GM21360 (cell line): ENCODE data around the gene RAPH1.
"Not testable (repeated sequence)": the region's sequence is repeated elsewhere in the genome, so short reads cannot be mapped to it uniquely, and the experiment has no call there.

Source experiments
- ATAC-seq: cut with Tn5 transposase; IDR thresholded peaks from one replicate; pipeline ENCODE4 v1.9.1; 2021; ENCODE audit warnings: mild to moderate bottlenecking, moderate library complexity; ENCODE audit not compliant: unreplicated experiment

The RAPH1 gene

GRCh38 chr2:203547356-203547755 lies 12.3 kb upstream of the RAPH1 start:
- no peak for ATAC-seq

- no peak for ATAC-seq
These were observed 9.3 kb upstream of the RAPH1 start for GRCh38 chr2:203544402-203544801.

DNA sequence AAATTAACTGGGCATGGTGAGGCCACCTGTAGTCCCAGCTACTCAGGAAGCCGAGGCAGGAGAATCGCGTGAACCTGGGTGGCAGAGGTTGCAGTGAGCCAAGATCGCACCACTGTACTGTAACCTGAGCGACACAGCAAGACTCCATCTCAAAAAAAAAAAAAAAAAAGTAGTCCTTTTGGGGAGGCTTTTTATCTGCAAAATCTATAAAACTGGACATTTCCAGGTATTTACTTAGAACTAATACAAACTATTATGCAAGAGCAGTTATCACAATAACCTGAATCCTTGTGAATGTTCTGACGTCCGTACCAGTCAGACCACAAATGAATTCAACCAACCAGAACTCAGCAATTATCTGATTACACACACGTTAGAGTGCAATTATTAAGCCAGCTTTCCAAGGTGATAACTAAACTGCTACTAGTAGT lies 8.8 kb upstream of the RAPH1 start:
- no peak for ATAC-seq

DNA sequence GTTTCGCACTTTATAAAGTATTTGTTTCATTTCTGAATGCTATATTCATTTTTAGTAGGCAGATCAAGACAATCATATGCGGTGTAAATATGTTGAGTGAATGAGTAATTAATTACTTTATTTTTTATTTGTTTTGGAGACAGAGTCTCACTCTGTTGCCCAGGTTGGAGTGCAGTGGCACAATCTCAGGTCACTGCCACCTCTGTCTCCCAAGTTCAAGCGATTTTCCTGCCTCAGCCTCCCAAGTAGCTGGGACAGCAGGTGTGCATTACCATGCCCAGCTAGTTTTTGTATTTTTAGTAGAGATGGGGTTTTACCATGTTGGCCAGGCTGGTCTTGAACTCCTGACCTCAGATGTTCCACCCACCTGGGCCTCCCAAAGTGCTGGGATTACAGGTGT lies 5.5 kb upstream of the RAPH1 start:
- not testable (repeated sequence) for ATAC-seq

DNA sequence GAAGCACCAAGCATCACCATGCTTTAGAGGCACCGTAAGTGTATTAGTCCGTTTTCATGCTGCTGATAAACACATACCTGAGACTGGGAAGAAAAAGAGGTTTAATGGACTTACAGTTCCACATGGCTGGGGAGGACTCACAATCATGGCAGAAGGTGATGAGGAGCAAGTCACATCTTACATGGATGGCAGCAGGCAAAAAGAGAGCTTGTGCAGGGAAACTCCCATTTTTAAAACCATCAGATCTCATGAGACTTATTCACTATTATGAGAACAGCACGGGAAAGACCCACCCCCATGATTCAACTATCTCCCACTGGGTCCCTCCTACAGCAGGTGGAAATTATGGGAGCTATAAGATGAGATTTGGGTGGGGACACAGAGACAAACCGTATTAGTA lies 3.1 kb upstream of the RAPH1 start:
- ATAC-seq = not testable (repeated sequence)

DNA sequence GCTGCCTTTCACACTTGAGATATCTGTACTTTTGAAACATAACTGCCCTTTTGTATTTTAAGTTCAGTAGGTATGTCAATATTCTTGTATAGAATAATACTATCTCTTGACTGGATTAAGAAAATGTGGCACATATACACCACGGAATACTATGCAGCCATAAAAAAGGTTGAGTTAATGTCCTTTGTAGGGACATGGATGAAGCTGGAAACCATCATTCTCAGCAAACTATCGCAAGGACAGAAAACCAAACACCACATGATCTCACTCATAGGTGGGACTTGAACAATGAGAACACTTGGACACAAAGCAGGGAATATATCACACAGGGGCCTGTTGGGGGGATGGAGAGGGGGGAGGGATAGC lies 1.5 kb upstream of the RAPH1 start:
- ATAC-seq = not testable (repeated sequence)

DNA sequence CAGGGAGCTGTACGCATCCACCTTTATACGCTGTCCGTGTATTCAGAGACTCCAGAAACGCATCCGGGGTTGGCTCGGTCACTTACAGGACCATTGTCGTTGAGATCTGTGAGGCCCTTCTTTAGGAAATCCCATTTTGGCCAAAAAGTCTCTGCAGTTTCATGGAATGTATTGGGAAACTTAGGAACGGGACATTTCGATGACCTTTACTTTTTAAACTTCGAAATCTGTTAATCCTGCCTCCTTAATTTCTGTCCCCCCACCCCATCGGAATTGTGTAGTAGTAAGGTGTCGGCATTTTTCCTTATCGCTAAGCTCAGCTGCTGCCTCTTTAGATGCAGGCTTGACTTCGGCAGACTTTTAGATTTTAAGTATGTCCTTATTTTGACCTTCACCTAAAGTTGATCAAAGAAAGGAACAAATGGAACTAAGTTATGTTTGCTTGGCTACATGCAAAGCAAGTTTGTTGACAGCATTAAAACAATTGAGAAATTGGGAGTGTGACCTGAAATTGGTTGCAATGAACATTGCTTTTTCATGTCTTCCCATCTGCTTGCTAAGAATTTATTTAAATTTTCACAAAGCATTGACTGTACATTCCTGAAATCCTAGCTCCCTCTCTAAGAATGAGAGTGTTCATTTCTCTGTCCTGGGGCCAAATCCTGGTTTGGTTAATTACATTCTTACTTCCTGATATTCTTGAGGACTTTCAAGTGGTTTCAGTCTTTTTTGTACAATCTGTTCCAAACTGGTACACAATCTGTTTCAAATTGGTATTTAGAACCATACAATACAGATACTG lies 884 bp upstream of the RAPH1 start:
- no peak for ATAC-seq

DNA sequence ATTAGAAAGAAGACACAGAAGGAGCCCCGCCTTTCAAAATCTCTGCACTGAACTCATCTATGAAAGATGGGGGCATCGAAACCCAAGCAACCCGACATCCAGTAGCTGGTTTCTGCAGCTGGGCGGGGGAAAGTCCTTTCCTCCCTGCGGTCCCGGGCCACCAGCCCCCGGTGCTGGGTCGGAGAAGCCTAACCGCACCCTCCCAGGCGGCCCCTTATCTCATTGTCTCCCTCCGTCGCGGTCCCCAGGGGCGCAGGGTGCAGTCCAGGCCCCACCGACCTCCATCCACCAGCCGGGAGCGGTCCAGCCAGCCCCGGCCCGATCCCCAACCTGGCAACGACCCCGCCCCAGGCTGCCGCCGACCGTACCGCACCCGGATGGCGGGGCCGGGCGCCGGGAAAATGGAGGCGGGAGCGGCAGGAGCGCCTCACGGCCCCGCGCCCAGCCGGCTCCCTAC lies 452 bp downstream of the RAPH1 start:
- ATAC-seq = peak; percentile 29

GRCh38 chr2:203533676-203534591 lies 1.2 kb downstream of the RAPH1 start:
- ATAC-seq = no peak

- no peak for ATAC-seq
These were observed 2.0 kb downstream of the RAPH1 start for GRCh38 chr2:203532957-203533658.

- no peak for ATAC-seq
These were observed 7.4 kb downstream of the RAPH1 start for GRCh38 chr2:203527719-203528118.

DNA sequence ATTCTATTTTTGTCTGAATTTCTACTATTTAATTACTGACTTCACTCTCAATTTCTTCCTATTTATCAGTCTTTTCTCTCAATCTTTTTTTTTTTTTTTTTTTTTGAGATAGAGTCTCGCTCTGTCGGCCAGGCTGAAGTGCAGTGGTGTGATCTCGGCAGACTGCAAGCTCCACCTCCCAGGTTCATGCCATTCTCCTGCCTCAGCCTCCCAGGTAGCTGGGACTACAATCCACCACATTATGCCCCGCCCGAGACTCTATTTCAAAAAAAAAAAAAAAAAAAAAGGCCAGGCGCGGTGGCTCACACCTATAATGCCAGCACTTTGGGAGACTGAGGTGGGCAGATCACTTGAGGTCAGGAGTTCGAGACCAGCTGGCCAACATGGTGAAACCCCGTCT lies 21.8 kb downstream of the RAPH1 start:
- not testable (repeated sequence) for ATAC-seq

DNA sequence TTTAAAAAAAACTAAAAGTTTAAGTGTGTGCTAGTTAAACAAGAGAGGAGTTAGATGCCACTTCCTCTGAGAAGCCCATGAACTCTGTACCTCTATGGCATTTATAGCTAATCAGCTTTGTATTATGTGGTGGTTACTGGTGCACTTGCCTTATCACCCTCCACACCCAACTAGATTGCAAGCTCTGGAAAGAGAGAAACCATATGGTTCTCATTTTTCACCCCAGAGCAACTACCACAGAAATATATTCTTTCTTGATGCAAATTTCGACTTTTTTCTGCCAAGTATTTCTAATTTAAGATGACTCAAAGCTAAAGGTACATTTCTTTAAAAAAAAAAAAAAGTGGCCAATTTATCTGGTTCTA lies 24.2 kb downstream of the RAPH1 start:
- no peak for ATAC-seq

GRCh38 chr2:203510256-203510940 lies 24.7 kb downstream of the RAPH1 start:
- ATAC-seq = no peak

GRCh38 chr2:203503460-203503859 lies 31.6 kb downstream of the RAPH1 start:
- ATAC-seq = not testable (repeated sequence)

GRCh38 chr2:203501873-203502272 lies 33.2 kb downstream of the RAPH1 start:
- no peak for ATAC-seq

GRCh38 chr2:203500951-203501350 lies 34.1 kb downstream of the RAPH1 start:
- no peak for ATAC-seq

DNA sequence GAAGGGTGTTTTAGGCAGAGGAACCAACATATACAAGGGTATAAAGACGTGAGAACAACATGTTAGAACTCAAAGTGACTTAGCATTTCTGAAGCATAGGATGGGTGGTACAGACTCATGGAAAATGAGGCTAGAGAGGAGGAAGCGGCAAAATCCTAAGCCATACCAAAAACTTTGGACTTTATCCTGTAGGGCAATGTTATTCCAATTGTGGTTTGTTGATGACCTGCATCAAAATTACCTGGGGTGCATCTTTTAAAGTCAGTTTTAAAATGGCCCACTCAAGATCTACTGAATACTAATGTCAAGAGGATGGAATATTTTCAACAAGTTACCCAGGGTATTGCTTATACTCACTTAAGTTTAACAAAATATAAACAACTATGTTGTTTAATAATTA lies 34.8 kb downstream of the RAPH1 start:
- ATAC-seq = no peak

GRCh38 chr2:203498161-203498560 lies 36.9 kb downstream of the RAPH1 start:
- no peak for ATAC-seq

- ATAC-seq = no peak
These were observed 42.1 kb downstream of the RAPH1 start for GRCh38 chr2:203492965-203493364.

DNA sequence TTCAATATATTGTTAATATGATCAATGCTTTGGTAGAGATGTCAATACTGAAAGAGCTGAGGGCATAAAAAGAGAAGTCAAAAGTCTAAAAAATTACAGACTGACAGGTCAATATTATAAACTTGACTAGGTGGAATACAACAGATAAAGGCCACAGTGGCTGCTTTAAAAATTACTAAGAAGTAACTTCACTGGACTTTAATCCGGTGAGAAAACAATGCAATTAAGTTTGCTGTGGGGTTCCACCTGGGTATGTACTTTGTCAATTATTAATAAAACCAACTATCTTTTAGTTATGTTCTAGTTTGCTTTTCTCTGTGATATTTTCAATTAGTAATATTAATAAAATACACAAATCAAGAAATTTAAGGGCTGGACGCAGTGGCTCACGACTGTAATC lies 44.7 kb downstream of the RAPH1 start:
- ATAC-seq = no peak
